ENCODE measurements around the gene RIOX2.

DNA sequence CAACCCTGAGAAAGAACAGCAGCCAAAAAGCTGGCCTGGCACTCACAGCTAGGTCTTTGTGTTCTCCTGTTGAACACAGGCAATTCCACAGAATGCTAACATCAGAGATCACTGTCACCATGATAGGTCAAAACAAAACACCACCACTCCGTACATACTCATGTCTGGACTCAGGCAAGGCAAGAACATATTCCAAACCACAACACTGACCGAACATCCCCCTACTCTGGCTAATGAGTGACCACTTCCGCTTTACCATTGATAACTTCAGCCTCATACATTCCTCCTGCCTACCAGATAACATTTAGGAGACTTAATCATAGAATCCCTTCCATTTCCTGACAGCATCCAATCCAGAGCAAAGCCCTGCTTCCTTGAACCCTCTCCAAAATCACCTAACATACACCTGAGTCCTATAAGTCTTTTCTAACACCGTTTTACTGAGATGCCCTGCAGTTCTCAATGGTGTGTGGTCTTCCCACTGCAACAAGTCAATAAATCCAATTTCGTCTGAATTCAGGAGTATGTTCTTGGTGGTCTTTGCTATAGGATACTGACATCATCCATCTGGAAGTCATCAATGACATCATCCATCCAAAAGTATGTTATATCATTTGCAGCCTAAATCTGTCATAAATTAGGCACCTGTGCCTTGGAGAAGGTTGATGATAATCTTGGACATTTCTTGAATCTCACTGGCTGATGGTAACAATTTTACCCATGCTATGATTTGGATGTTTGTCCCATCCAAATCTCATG lies 23.7 kb downstream of the RIOX2 start:
- TF ChIP-seq, protein P1, sequence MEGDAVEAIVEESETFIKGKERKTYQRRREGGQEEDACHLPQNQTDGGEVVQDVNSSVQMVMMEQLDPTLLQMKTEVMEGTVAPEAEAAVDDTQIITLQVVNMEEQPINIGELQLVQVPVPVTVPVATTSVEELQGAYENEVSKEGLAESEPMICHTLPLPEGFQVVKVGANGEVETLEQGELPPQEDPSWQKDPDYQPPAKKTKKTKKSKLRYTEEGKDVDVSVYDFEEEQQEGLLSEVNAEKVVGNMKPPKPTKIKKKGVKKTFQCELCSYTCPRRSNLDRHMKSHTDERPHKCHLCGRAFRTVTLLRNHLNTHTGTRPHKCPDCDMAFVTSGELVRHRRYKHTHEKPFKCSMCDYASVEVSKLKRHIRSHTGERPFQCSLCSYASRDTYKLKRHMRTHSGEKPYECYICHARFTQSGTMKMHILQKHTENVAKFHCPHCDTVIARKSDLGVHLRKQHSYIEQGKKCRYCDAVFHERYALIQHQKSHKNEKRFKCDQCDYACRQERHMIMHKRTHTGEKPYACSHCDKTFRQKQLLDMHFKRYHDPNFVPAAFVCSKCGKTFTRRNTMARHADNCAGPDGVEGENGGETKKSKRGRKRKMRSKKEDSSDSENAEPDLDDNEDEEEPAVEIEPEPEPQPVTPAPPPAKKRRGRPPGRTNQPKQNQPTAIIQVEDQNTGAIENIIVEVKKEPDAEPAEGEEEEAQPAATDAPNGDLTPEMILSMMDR (conservative IDR thresholded peaks at IDR 0.05) = no peak
- no peak for TF ChIP-seq ZFX (IDR thresholded peaks at IDR 0.05)
